HG02970 (cell line): ENCODE results near the gene PLD1.

Experiments
- ATAC-seq: cut with Tn5 transposase; IDR thresholded peaks from one replicate; pipeline ENCODE4 v1.9.1; 2021; ENCODE audit warnings: mild to moderate bottlenecking, moderate library complexity, moderate number of reproducible peaks; ENCODE audit not compliant: unreplicated experiment, low FRiP score

Gene PLD1

DNA sequence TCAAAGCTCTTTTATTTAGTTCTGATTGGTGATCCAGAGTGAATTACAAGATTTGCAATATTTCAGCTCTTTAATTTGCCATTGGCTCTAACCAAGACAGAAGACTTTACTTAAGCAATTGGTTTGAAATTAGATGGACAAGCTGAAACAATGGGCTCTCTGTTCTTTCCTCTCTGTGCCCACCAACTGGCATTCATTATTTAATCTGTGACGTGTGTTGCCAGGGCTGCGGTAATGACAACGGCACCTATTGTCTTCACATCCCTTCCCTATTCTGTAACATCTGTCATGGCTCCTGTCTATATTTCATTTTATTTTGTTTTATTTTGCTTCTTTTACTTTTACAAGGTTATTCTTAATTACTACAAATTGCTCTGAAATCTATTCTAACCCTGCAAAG lies 33.9 kb downstream of the PLD1 start:
- no peak for ATAC-seq

GRCh38 chr3:171775943-171776342 lies 34.3 kb downstream of the PLD1 start:
- no peak for ATAC-seq

DNA sequence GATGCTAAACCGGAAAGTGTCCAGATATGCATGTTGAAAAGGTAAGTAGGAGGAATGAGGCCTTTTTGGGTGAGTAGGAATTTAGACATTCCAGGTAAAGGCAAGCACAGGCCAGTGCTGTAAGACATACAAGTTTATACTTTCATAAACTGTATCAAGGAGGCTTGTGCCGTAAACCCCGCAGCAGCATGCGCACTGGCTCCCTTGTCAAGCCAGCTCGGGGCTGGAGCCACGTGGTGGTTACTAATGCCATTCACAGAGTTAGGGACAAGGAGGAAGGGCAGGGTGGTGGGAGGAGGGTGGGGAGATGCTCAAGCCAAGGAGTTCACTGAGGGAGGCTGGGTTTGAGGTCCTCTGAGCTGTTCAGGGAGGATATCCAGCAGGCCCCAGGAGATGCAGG lies 35.8 kb downstream of the PLD1 start:
- no peak for ATAC-seq

DNA sequence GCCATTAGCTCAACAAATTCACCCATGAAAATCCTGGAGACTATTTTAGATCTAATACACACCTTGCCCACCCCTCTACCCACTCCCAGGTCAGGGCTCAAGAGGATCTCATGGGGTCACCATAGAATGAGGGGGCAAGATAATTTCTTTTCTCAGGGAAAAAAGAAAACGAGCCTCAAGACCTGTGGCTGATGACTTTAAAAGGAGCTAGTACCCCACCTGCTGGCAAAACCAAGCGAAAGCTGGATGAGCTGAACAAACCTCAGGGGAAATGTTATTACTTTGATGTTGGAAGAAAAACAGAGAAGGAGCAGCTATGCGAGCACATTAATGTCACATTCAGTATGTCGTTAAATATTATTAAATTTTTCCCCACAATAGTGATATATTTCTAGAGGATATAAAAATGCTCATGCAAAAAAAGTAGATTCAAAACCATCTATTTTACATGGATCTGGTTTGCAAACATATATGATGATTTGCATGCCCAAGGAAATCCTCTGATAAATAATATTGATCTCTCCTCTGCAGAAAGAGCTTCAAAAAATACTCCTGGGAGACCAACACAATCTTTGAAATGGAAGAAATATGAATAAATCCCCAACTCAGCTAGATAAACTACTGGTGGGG lies 37.7 kb downstream of the PLD1 start:
- ATAC-seq: no peak

GRCh38 chr3:171770689-171771620 lies 39.3 kb downstream of the PLD1 start:
- no peak for ATAC-seq

DNA sequence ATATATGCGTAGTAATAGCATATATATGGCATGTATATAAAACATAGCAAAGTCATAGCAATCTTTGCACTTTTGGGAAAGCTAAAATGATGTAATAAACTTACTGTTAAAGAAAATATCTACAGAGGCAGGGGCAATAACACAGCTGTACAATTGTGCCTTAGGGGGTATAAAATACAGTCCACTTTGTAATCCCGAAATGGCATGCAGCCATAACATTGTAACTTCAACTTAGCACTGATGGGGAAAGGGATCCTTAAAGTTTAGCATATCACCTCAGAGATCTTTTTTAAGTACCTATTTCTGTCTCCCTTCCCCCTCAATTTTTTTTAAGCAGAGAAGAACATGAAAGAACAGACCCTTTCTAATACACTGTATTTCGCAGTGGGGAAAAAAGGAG lies 40.8 kb downstream of the PLD1 start:
- no peak for ATAC-seq

- no peak for ATAC-seq
Measured at GRCh38 chr3:171768986-171769385, 41.3 kb downstream of the PLD1 start.

- ATAC-seq: no peak
Measured at GRCh38 chr3:171768281-171768900, 41.9 kb downstream of the PLD1 start.

- no peak for ATAC-seq
Measured at GRCh38 chr3:171765511-171765887, 44.8 kb downstream of the PLD1 start.

DNA sequence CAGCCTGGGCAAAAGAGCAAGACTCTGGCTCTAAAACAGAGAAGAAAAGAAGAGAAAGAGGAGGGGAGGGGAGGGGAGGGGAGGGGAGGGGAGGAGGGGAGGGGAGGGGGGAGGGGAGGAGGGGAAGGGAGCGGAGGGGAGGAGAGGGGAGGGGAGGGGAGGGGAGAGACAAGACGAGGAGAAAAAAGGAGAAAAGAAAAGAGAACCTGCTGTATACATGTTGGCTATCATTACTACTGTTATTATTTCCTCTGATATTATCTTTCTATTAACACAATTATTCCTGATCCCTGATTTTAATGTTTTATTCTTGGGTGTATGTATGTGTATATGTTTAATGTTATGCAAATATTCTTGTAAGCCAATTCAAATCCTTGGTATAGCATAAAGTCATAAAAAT lies 46.9 kb downstream of the PLD1 start:
- ATAC-seq: no peak

DNA sequence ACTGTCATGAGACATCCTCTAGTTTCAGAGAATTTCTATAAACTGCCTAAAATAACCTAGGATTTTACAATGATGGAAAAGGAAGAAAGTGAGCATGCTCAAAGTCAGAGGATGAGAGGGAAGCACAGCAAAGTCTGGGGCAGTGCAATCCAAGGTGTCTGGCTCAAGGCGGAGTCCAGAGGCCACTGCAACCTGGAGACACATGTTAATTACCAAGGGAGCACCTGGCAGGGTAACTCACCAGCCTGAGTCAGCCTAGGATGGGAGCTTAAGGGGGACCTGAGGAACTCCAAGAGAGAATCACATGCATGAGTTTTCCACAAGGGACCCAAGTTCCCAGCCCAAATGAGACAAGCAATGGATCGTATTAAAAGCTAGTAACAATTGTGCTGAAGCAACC lies 49.8 kb downstream of the PLD1 start:
- no peak for ATAC-seq

- no peak for ATAC-seq
Measured at GRCh38 chr3:171758109-171758508, 52.2 kb downstream of the PLD1 start.

DNA sequence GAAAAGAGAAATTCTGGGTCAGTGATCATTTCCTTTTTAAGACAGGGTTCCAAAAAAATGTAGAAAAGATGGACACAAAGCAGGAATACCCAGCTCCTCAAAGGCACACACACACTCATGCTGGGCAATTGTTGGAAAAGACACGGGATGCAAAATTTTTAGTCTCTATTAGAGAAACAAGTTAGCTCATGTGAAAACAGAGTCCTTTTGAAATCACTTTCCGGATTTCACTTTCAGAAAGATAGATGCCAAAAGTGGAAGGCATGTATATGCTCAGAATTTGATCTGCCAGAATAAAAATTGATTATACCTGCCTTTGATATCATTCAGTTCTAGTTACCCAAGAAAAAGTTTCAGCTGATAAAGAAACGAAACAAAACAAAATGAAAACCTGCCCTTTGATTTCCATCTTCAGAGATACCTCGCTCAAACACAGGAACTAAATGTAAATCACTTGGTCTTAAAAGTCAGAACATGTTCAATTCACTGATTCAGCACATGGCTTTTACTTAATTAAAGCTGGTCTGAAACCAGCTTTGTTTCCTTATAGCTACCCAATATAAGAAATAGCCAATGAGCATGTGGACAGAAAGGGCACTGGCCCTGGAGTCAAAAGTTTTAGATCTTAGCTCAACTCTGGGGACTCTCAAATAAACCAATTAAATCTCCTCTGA lies 52.8 kb downstream of the PLD1 start:
- ATAC-seq: no peak

- ATAC-seq: no peak
Measured at GRCh38 chr3:171755656-171756055, 54.6 kb downstream of the PLD1 start.

- no peak for ATAC-seq
Measured at GRCh38 chr3:171755015-171755589, 55.2 kb downstream of the PLD1 start.

- ATAC-seq: no peak
Measured at GRCh38 chr3:171753665-171754408, 56.4 kb downstream of the PLD1 start.

- no peak for ATAC-seq
Measured at GRCh38 chr3:171753025-171753472, 57.2 kb downstream of the PLD1 start.

GRCh38 chr3:171752329-171752728 lies 58.0 kb downstream of the PLD1 start:
- ATAC-seq: no peak

- no peak for ATAC-seq
Measured at GRCh38 chr3:171749124-171749523, 61.2 kb downstream of the PLD1 start.
